Measurements from ENCODE around the gene STXBP1. TPM values are rescaled to one million over a fixed set of nuclear protein-coding genes. Genes with fewer than 3 reads are reported as not detected.

Gene STXBP1
- total RNA-seq, 1 donor from 2014 or later = 12.0 TPM

DNA sequence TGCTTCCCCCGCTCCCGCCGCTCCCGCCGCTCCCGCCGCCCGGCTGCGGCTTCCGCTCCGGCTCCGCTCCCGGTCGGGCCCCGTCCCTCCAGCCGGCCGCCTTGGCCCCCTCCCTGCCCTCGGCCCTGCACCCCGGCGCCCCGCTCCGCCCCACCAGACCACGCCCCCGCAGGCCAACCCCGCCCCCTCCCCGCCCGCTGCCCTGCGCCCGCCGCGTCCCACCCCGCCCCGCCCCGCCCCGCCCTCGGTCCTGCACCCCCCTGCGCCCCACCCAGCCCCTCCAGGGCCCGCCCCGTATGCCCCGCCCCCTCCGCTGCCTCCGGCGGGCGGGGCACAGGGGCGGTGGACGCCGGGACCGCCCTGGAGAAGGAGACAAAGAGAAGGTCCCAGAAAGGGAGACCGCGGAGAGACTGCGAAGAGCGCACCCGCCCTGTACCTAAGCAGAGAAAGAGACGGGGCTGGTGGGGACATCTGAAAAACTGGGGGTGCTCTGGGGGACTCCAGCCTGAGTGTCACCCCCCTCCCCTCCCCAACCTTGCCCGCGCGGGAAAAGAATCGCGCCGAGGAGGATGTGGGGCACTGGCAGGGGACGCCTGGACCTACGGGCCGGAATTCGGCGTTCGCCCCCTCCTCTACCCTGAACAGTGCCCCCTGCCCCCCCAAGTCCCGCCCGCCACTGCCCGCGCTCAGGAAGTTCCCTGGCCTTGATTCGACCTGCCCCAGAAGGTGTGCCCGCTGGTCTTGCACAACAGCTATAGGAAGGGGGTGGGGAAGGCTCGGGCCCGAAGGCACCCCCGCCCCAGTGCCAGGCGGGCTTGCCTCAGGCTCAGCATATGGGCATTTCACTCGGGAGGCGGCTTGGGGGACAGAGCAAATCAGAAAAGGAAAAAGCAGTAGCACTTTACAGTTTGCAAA, 42.8 kb upstream of the STXBP1 start:
- Mint-ChIP-seq H3K4me3 (peak overlapping the region; percentile 85), H3K9me3 (no peaks in the 10 kb centered on the region), H3K4me1 (peaks cover 27% of the 10 kb centered on the region), H3K36me3 (no peaks in the 10 kb centered on the region), H3K27ac (peak overlapping the region; percentile 63), H3K27me3 (ENCODE audit: insufficient read depth, low read depth) (peaks cover 6% of the 10 kb centered on the region)
- Histone ChIP-seq H3K27ac (no peak overlapping the region), H4K20me1 (ENCODE audit: low read depth) (peaks cover 18% of the 10 kb centered on the region), H3K4me1 (peaks cover 26% of the 10 kb centered on the region), H3K4me2 (peak overlapping the region; percentile 95), H3K9me3 (ENCODE audit: low read depth) (no peaks in the 10 kb centered on the region), H2AFZ (replicated peaks) (peak overlapping the region; percentile 30), H3F3A (ENCODE audit: low read depth) (peaks cover 10% of the 10 kb centered on the region), H3K79me2 (ENCODE audit: low read depth) (peaks cover 27% of the 10 kb centered on the region), H3K27me3 (peaks cover 7% of the 10 kb centered on the region), H3K4me3 (peak overlapping the region; percentile 65), H3K9ac (peak overlapping the region; percentile 17), H3K36me3 (no peaks in the 10 kb centered on the region)
- peak; percentile 96 for DNase-seq (ENCODE audit: low spot score)
- TF ChIP-seq EZH2phosphoT487 (IDR thresholded peaks at IDR 0.05) = no peak
- TF ChIP-seq EZH2 (IDR thresholded peaks at IDR 0.05) = no peak
- TF ChIP-seq, protein P1, sequence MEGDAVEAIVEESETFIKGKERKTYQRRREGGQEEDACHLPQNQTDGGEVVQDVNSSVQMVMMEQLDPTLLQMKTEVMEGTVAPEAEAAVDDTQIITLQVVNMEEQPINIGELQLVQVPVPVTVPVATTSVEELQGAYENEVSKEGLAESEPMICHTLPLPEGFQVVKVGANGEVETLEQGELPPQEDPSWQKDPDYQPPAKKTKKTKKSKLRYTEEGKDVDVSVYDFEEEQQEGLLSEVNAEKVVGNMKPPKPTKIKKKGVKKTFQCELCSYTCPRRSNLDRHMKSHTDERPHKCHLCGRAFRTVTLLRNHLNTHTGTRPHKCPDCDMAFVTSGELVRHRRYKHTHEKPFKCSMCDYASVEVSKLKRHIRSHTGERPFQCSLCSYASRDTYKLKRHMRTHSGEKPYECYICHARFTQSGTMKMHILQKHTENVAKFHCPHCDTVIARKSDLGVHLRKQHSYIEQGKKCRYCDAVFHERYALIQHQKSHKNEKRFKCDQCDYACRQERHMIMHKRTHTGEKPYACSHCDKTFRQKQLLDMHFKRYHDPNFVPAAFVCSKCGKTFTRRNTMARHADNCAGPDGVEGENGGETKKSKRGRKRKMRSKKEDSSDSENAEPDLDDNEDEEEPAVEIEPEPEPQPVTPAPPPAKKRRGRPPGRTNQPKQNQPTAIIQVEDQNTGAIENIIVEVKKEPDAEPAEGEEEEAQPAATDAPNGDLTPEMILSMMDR (IDR thresholded peaks at IDR 0.05) = no peak

DNA sequence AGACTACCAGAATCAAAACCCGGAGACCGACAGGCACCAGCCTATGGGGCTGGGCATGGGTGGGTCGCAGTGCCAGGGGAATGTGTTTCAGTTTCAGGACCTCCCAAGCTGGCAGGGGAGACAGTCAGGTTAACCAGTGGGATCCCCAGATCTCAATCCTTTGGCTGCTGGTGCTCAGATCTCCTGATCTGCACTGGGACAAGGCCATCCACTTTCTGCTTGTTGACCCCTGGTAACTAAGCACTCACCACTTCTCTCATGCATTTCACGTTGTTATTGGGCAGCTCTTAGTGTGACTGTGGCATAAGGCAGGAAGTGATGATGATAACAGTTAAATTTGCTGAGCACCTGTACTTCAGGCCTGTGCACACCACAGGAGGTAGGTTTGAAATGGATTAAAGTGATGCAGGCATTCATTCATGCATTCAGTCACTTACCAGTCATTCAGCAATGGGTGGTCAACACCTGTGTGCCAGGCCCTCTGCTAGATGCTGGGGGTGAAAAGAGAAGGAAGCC, 42.1 kb upstream of the STXBP1 start:
- H3K9me3 Mint-ChIP-seq = no peaks in the 10 kb centered on the region
- H3K4me1 Mint-ChIP-seq = peaks cover 27% of the 10 kb centered on the region
- Histone ChIP-seq H3K4me3 (peak overlapping the region; percentile 65), H3K27me3 (peaks cover 7% of the 10 kb centered on the region), H3F3A (ENCODE audit: low read depth) (peaks cover 10% of the 10 kb centered on the region), H3K79me2 (ENCODE audit: low read depth) (peaks cover 27% of the 10 kb centered on the region), H3K9me3 (ENCODE audit: low read depth) (no peaks in the 10 kb centered on the region), H3K36me3 (no peaks in the 10 kb centered on the region), H3K4me2 (peak overlapping the region; percentile 95), H3K27ac (no peak overlapping the region), H2AFZ (replicated peaks) (no peak overlapping the region), H4K20me1 (ENCODE audit: low read depth) (peaks cover 18% of the 10 kb centered on the region), H3K4me1 (peaks cover 26% of the 10 kb centered on the region), H3K9ac (no peak overlapping the region)
- H3K36me3 Mint-ChIP-seq = no peaks in the 10 kb centered on the region
- no peak for DNase-seq (ENCODE audit: low spot score)
- TF ChIP-seq, protein P1 (IDR thresholded peaks at IDR 0.05) = no peak
- no peak for TF ChIP-seq EZH2phosphoT487 (IDR thresholded peaks at IDR 0.05)
- TF ChIP-seq EZH2 (IDR thresholded peaks at IDR 0.05) = no peak
- peaks cover 10% of the 10 kb centered on the region for H3K27me3 Mint-ChIP-seq (ENCODE audit: insufficient read depth, low read depth)
- peak overlapping the region; percentile 85 for H3K4me3 Mint-ChIP-seq
- H3K27ac Mint-ChIP-seq = peak overlapping the region; percentile 66

DNA sequence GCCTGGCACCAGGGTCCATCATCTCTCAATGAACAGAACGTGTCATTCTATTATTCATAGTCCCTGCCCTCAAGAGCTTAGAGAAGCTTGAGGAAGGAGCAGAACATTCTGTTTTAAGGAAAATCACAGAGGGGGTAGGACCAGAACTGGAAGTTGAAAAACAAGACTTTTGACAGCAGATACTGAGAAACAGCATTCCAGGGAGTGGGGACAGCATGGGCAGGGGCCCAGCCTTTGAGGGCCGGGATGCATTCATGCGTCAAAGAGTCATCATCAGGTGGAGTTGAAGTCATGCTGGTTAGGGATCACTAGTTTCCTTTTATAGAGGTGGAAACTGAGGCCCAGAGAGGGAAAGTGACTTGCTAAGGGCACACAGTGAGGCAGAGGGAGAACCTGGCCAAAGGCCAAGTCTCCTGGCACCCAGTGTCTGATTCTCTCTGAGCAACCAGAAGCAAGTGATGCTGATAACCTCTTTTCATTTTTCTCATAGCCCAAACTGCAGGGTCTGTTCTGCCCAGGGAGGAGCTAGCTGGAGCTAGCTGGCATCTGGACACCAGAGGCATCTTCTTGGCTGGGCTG, 41.5 kb upstream of the STXBP1 start:
- Mint-ChIP-seq H3K27me3 (ENCODE audit: insufficient read depth, low read depth) (peaks cover 10% of the 10 kb centered on the region), H3K27ac (no peak overlapping the region), H3K4me1 (peaks cover 27% of the 10 kb centered on the region), H3K9me3 (no peaks in the 10 kb centered on the region), H3K36me3 (no peaks in the 10 kb centered on the region), H3K4me3 (peak overlapping the region; percentile 85)
- H3K4me3 ChIP-seq = no peak overlapping the region
- H3K36me3 ChIP-seq = no peaks in the 10 kb centered on the region
- no peak overlapping the region for H3K27ac ChIP-seq
- H3K9me3 ChIP-seq (ENCODE audit: low read depth) = no peaks in the 10 kb centered on the region
- peaks cover 18% of the 10 kb centered on the region for H4K20me1 ChIP-seq (ENCODE audit: low read depth)
- H3K4me2 ChIP-seq = no peak overlapping the region
- no peak for TF ChIP-seq EZH2 (IDR thresholded peaks at IDR 0.05)
- TF ChIP-seq EZH2phosphoT487 (IDR thresholded peaks at IDR 0.05) = no peak
- TF ChIP-seq, protein P1 (IDR thresholded peaks at IDR 0.05) = no peak
- H3K9ac ChIP-seq = no peak overlapping the region
- H3K79me2 ChIP-seq (ENCODE audit: low read depth) = peaks cover 22% of the 10 kb centered on the region
- DNase-seq (ENCODE audit: low spot score) = no peak
- H3F3A ChIP-seq (ENCODE audit: low read depth) = peaks cover 10% of the 10 kb centered on the region
- H3K4me1 ChIP-seq = peaks cover 26% of the 10 kb centered on the region
- no peak overlapping the region for H2AFZ ChIP-seq (replicated peaks)
- peaks cover 7% of the 10 kb centered on the region for H3K27me3 ChIP-seq

Data from neural progenitor cell (in vitro differentiated cells).